Astrocyte of the spinal cord (primary cell): ENCODE measurements around the gene PLK5.
A peak's percentile ranks its signal among the peaks of the same experiment; 100 is the strongest.

Source experiments
- DNase-seq: peaks from one replicate; pipeline ENCODE4 v3.0.0; 2011; ENCODE audit warnings: low read depth, low spot score
- H3K4me3 ChIP-seq: 2 replicates; pipeline ENCODE4 v1.5.1; 2011; ENCODE audit warnings: low read depth, mild to moderate bottlenecking, low read length, moderate library complexity
- CTCF ChIP-seq: IDR thresholded peaks from 2 replicates; pipeline ENCODE4 v1.5.1; 2012; ENCODE audit warnings: low read depth, mild to moderate bottlenecking, low read length, inconsistent platforms
- in situ Hi-C: cut with HindIII; loops from 2 replicates; pipeline ENCODE4 v1.10.0; 2017; ENCODE audit warnings: low sequenced_read_pairs

The PLK5 gene

GRCh38 chr19:1505012-1505411 is 18.9 kb upstream of the PLK5 start:
- no peak for DNase-seq
- in situ Hi-C loops = no loop called here

GRCh38 chr19:1505991-1506881 is 17.6 kb upstream of the PLK5 start:
- DNase-seq = no peak
- in situ Hi-C loops = no loop called here
- no peak for TF ChIP-seq CTCF
- no peak overlapping the region for H3K4me3 ChIP-seq

More at GRCh38 chr19:1505012-1505411, 18.9 kb upstream of the PLK5 start:
- no peak overlapping the region for H3K4me3 ChIP-seq
- TF ChIP-seq CTCF = no peak

- TF ChIP-seq CTCF = no peak
- in situ Hi-C loops = no loop called here
- H3K4me3 ChIP-seq = no peak overlapping the region
- no peak for DNase-seq
These were observed 16.7 kb upstream of the PLK5 start for GRCh38 chr19:1507192-1507660.

- H3K4me3 ChIP-seq = peak overlapping the region; percentile 49
- TF ChIP-seq CTCF = no peak
- DNase-seq = peak; percentile 94
- in situ Hi-C loops = no loop called here
These were observed 15.9 kb upstream of the PLK5 start for GRCh38 chr19:1507763-1508506.

GRCh38 chr19:1508507-1508856 is 15.4 kb upstream of the PLK5 start:
- H3K4me3 ChIP-seq = peak overlapping the region; percentile 15
- DNase-seq = no peak
- TF ChIP-seq CTCF = no peak
- in situ Hi-C loops = no loop called here

GRCh38 chr19:1509602-1510441 is 14.1 kb upstream of the PLK5 start:
- TF ChIP-seq CTCF = no peak
- in situ Hi-C loops = no loop called here
- no peak for DNase-seq
- no peak overlapping the region for H3K4me3 ChIP-seq
